Right forelimb (tissue), 1 donor: Measurements from ENCODE around the gene NGFR.
"Not testable (repeated sequence)": the region's sequence is repeated elsewhere in the genome, so short reads cannot be mapped to it uniquely, and the experiment has no call there.

ENCODE experiments used
- DNase-seq: peaks from one replicate; pipeline ENCODE4 v3.0.0-alpha.2; 2018

NGFR gene

DNA sequence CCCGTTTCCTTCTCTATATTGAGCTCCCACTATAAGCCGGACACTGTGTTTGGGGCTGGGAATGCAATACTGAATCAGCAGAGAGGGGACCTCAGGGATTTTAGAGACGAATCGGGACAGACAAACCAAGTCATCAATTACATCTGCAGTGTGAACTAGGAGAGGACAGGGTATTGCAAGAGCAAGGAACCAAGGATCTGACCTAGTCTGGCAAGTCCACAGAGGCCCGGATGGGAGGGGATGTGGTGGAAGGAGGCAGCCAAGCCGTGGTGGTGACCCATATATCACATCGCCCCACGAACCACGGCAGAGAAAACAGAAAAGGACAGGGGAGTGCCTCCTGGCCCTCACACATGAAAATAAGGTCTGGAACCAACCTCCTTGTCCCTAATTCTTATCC lies 52.5 kb downstream of the NGFR start:
- no peak for DNase-seq

DNA sequence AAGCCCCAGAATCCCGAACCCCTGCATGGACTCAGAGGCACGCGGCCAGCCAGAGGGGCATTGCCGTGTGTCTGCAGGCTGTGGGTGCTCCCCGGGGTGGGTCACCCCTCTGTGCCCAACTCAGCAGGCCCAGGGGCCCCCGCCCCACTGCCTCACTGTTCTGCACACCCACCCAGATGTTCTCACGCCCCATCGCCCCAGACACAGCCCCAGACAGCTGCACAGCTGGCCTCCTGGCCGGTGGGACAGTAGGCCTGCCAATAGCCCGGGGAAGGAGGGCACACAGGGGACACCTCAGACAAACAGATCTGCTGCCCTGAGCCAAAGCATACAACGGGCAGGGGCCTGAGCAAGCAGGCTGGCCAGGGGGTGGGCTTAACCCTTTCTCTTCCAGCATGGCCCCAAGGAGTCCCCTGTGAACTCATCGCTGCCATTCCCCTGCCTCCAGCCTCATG lies 53.0 kb downstream of the NGFR start:
- DNase-seq: no peak

DNA sequence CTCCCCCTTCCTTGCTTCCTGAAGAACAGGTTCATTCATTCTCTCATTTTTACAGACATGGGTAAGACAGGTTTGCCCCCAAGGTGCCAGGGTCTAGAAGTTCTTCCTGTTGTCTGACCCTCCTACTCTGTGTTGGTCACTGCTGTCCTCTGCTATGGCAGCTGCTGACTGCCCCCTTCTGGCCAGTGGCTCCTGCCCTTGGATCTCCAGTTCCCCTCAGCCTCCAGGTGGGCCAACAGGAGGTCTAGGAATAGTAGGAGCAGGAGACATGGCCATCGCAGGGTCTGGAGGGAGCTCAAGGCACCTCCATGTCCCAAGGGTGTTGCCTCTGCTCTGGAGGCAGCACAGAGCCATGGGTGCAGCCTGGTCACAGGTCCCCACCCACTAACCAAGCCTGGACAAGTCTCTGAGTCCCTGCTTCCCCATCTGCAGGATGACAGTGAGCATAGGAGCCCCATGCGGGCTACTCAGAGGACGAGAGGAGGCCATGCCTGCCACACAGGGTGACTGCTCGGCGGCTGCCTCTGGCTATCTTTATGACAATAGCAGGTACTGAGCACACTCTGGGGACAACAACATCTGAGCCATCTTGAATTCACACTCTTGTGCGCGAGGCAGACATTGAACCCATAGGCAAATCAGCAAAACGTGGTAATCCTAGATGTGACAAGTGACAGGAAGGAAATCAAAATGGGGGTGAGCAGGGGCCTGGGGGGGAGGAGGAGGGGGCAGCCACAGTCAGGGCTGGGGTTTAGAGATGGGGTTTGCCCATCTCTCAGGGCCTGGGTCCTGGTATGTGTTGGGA lies 53.6 kb downstream of the NGFR start:
- DNase-seq: no peak

DNA sequence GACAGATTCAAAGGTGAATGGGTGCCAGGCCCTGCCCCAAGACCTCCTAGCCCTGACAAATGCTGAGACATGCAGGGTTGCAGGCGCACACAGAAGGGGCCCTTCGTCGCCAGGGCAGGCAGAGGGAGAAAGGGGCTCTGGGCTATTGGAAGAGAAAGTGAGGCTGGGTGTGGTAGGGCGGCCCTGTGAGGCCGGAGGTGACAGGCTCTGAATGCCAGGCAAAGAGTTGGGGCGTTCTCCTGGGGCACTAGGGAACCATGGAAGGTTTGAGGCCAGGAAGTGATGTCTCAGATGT lies 54.2 kb downstream of the NGFR start:
- no peak for DNase-seq

DNA sequence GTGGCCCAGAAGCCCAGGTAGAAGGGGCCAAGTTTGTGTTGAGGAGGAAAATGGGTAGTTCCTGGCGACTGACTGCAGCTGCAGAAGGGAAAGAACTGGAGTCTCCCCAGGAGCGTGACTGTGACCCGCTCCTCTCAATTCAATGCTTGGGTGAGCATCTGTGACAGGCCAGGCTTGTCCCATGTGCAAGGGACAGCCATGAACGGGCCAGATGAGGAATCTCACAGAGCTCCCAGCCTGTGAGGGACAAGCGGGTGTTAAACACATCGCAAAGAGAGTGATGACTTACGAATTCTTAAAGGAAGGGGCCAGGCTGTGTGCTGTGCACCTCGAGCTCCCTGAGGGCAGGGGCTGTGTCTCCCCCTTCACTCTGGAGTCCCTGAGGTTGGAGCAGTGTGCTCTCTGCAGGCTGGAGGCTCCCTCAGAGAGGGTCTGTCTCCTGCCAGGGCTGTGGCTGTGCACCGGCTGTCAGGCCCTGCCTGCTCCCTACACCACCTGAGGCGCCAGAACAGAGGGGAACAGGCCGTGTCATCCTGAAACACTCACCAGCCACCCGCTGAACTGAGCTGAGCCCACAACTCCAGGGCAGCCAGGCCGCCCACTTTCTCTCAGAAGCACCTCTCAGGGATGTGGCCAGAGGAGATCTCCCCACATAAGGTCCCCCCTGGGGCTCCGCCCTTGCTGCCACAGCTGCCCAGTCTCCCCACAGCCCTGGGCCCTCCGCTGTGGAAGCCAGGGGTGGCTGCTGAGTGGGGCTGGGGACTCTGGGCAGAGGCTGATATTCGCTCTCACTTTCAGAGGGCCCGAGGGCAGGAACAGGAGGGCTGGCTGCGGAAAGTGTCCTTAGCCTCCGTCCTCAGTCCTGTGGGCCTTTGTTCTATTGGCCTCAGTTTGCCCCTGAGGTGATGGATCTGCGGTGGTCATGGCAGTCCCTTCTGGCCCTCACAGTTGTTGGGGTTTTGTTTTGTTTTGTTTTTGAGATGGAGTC lies 54.9 kb downstream of the NGFR start:
- no peak for DNase-seq

DNA sequence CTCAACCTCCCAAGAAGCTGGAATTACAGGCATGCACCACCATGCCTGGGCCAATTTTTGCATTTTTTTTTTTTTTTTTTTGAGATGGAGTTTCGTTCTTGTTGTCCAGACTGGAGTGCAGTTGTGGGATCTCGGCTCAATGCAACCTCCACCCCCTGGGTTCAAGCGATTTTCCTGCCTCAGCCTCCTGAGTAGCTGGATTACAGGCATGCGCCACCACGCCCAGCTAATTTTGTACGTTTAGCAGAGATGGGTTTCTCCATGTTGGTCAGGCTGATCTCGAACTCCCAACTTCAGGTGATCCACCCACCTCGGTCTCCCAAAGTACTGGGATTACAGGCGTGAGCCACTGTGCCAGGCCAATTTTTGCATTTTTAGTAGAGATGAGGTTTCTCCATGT lies 55.7 kb downstream of the NGFR start:
- DNase-seq: not testable (repeated sequence)

DNA sequence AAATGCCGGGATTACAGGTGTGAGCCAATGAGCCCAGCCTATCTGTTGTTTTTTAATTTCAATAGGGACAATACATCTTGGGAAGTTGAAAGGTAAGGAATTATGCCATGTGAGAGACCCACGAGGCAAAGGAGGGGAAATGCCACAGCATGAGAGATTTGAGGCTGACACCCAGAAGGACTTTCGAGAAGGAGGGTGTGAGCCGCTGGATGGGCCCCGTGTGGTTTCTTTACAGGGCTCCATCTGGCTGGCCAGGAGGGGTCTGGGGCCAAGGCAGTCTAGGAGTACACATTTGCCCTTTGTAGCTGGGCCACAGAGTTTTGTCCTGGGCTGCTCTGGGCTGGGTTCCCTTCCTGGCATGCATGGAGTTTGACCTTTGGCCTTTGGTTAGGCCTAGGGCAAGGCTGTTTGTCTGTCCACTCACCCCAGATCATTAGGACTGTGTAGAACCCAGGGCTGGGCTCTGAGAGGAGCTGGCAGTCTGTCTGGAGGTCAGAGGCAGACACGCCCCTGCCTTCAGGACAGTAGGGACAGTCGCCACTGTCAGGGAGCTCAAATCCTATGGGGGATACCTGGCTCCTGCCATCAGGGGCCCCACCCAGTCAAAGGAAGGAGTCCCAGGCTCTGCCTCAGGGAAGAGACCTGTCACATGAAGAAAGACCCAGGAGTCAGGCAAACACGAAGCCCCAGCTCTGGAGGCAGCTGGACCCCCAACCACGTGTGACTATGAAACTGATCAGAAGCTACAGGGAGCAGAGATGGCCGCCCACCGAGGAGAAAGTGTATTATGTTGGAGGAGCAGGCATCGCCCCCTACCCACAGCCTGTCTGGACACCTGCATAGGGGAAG lies 56.4 kb downstream of the NGFR start:
- DNase-seq: no peak

DNA sequence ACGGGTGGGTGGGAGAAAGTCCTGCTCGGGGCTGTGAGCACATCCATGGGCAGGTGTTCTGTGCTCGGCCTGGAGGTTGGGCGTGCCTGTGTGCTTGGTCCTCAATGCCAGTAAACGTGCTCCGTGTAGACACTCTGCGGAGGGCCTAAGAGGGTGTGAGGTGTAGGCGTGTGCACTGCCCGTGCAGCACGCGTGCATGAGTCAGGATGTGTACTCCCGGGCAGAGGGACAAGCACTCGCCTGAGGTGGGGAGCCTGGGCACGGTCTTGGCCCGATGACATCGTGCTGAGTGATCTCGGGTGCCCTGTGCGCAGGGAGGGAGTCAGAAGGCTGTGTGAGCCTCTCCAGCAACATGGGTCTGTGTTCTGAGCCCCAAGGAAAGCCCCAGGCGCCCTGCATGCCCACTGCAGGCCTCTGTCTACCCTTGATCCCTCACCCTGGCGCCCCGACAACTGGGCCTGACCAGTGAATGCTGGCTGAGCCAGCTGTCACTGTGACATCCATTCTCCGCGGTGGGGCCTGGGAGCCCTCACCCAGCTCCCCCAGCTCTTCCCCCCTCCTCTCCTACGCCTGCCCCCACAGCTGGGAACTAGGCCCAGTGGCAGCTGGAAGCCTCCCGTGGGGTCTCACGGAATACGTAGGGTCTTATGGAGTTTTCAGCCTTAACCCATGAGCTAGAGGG lies 57.1 kb downstream of the NGFR start:
- peak; percentile 71 for DNase-seq

DNA sequence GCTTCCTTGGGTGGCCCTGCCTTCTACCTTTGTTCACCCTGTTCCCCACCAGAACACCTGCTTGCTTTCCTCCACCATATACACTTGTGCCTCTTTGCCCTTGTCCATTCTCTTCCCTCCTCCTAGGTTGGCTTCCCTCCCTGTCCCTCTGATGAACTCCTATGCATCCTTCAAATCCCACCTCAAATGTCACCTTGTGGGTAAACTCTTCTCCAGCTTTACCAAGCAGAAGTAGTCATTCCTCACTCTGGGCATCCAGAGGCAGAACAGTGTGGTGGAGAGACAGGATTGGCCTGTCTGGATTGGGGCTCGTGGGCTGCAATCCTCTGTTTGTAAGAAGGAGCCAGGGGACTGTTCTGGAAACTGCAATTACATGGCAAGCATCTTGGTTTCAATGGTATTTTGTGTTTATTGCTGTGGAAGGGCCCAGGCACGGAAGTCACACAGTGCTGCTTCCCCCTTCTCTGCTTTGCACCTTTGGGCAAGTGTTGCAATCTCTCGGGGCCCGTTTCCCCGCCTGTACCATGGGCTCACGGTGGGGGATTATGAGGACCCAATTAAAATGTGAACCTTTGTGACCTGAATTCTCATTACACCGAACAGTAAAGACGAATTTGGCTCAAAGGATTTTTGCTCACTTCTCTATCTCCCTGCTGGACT lies 58.7 kb downstream of the NGFR start:
- no peak for DNase-seq

DNA sequence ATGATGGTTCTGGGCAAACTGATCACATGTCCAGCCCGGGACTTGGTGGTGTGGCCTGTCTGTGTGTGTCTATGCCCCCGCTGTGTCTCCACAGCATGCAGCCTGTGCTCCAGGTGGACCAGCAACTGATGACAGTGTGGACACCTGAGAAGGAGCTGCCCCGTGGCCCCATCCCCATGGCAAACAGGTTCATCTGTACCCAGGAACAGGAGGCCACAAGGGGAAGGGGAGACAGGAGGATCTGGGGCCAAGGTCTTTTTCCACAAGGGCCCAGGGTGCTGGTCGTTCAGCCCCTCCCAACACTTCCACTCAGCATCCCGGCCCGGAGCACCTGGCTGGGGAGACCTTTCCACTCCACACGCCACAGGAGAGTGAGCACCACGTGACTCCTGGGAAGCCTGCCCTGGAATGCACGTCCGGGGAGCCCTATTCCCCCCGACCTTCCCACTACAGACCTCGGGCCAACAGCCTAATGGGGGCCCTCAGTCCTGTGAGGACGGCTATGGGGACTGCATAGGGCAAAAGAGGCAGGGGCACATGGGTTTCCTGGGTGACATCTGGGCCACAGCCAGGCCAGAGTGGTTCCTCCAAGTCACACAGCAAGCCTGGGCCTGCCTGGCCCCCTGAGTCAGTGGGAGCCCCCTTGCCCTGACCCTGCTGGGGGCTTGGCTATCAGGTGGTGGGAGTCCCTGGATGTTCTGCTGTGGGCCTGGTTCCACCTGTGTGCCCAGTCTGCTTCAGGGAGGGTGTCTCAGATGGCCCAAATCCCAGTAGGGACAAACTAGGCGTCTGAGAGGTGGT lies 59.8 kb downstream of the NGFR start:
- no peak for DNase-seq

DNA sequence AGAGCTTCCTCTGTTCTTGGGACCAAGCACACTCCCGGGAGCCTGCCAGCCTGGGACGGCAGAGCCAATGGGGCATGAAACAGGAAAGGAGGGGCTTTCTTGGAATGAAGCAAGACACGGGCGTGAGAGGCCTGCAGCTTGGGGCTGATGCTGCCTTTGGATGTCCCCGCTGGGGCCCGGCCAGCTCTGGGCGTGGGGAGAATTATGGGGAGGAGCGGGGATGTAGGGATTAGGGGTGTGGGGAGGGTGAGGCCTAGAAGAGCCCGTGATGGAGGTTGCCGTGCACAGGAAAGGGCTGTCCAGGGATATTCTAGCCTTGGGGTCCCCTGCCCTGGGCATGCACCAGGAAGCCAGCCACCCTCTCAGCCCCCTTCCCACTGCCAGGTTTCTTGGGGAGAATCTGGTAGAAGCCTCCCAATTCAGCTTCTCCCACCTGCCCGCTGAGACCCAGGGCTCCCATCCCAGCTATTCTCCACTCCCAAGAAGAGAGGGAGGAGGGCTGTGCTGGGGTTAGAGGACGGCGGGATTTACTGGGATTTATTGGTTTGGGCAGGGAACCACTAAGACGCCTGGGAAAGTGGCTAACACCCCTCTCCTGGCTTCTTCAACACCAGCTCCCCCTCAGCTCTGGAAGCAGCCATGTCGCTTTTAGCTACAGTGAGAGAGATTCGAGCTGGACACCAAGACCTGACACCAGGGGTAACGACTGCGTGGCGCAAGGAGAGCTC lies 60.6 kb downstream of the NGFR start:
- DNase-seq: no peak

DNA sequence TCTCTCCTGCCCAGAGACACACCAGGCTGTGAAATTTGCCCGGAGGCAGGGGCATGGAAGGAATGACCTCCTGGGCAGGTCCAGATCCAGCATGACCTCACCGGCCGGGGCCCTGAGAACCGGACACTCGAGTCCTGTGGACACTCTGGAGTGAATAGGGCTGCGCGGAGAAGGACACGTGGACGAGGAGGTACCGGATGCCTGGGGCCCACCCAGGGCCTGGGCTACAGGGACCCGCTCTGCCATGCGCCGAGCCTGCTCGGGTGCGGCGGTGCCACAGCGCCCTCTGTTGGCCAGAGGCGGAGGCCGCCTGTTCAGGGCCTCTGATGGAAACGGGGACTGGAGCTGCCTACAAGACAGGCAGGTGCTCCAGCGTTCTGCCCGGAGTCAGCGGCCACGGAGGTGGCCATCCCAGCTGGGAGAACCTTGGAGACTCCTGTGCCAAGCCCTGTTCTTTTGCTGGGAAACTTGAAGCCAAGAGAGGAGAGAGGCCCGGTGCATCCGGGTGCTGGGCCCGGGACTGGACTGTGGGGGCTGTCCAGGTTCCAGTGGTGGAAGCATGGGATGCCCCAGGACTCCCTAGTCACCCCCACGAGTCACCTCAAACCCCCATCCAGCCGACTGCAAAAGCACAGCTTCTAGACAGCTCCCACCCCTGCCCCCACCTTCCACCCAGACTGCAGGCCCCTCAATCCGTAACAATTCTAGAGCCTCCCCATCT lies 61.3 kb downstream of the NGFR start:
- DNase-seq: peak; percentile 94

DNA sequence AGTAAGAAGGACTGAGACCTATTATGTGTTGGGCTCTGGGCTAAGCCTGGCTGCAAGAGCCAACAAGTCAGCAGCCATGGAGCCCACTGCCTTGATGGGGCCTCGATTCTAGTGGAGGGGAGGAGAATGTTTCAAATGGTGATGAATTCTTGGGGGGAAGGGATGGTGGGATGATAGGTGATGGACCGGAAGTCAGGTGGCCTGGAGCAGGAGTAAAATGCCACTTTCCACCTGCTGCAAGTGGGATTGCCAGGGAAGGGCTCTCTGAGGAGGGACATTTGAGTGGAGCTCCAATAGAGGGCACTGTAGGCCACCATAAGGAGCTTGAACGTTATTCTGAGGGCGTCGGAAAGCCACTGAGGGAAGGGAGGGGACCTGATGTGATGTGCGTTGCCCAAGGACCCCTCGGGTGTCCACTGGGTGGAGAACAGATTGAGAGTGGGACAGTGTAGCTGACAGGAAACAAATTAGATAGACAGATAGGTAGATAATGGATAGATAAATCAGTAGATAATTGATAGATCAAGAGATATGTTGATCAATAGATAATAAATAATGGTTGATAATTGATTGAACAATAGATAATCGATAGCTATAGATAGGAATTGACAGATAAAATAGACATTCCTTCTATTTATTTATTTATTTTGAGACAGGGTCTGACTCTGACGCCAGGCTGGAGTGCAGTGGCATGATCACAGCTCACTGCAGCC lies 62.4 kb downstream of the NGFR start:
- no peak for DNase-seq
